Hematopoietic multipotent progenitor cell treated with erythropoietin and hydrocortisone succinate and interleukin-3 and kit ligand, for 6 days (in vitro differentiated cells): Measurements from ENCODE around the gene SAMD4A.
"Not testable (repeated sequence)": the region's sequence is repeated elsewhere in the genome, so short reads cannot be mapped to it uniquely, and the experiment has no call there.

Source experiments
- DNase-seq: peaks from one replicate; pipeline ENCODE4 v3.0.0-alpha.2; 2015

The SAMD4A gene

DNA sequence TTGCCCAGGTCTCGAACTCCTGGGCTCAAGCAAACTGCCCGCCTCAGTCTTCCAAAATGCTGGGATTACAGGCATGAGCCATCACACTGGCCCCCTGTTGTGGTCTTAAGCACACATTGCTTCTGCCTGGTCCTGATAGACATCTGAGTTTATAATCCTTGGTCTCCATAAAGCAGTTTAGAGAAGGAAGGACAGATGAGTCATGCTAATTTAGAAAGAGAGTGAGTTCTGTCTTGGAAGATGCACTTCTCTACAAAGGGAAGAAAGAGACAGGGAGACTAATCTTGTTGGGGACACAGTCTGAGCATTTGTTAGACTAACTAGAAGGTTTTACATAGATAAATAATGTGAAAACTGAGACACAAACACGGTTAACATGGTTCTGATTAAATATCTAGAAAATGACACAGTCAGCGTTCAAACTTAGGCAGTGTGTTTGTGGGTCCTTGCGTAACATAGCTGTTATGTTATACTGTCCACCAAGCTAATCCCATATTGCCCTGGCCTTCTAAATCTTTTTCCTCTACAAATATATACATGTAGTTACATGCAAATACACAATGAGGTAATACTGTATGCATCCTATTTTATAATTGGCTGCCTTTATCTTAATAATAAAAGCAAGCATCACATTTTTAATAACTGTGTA is 31.0 kb downstream of the SAMD4A start:
- DNase-seq: peak; percentile 19

DNA sequence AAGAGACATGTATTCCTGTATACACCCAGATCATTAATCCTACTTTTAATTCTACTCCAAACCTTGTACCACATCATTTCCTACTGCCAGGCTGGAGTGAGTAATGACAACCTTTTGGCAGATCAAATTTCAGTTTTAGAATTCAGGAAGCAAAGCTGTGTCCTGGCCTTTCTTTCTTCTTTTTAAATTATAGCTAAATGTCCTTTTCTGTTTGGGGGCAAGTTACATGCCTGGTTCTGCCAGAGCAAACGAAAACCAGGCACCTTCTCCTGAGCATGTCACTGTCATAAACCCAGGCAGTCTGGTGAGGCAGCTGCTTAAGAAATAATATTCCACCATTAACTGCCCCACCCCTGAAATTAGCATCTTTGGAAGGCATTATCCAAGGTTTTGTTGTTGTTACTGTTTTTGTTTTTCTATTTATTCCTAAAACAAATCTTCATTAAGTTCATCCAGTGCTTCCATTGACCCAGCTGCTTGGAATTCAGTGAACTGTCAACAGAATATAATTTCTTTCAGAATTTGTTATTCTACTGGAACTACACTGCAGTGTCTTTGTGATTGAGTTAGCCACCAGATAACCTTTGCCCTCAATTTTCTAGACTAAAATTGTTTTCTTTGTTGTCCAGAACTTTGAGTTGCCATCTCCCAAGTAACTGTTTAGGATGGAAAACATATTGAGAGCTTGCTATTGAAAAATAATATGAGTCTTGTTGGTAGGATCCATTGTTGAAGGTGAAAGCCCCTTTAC is 33.2 kb downstream of the SAMD4A start:
- no peak for DNase-seq

DNA sequence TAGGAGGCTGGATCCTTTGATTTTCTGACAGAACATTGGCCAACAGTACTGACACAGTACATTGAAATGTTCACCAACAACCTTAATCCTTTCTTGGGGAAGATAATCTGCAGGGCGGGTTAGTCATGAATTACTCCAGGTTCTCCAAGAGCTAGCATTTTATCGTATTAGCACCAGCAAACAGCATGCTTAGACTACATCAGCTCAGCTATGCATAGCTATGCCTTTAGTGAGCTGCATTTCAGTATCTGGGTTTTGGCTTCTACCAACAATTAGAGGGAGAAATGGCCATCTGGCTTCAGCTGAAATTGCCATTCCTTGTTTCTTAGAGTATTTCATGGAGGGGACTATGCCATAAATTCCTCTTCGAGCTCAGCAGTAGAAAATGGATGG is 33.8 kb downstream of the SAMD4A start:
- no peak for DNase-seq

DNA sequence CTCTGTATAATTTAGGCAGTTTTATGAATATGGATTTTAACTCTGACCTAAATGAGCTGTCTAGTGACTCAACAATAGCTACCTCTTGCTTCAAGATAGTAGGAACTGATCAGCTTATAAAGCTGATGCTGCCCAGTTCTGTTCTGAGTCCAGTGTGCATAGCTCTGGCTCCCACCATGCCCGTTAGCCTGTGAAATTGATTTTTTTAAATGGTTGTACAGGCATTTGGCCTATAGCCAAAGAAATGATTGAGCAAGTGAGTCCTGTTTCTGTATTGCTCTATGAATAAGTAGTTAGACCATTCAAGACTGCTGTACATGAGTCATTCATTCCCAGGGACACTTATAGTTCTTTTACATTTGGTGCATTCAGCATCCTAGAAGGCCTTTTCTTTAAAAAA is 36.4 kb downstream of the SAMD4A start:
- no peak for DNase-seq

DNA sequence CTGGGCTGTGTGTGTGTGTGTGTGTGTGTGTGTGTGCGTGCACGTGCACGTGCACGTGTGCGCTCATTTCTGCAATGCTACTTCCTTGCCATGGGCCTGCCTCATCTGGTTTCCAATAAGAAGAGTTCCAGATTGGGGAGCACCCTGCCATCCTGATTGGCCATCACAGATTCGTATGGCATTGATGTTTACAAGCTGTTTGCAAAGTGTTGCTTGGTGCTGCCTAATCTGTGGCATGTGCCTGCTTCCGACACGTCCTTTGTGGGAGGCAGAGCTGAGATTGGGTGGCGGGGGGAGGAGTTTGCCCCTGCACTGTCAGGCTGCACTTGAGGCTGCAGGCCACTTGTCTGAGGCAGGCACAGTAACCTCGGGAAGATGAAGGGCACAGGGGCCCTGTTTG is 39.2 kb downstream of the SAMD4A start:
- no peak for DNase-seq

DNA sequence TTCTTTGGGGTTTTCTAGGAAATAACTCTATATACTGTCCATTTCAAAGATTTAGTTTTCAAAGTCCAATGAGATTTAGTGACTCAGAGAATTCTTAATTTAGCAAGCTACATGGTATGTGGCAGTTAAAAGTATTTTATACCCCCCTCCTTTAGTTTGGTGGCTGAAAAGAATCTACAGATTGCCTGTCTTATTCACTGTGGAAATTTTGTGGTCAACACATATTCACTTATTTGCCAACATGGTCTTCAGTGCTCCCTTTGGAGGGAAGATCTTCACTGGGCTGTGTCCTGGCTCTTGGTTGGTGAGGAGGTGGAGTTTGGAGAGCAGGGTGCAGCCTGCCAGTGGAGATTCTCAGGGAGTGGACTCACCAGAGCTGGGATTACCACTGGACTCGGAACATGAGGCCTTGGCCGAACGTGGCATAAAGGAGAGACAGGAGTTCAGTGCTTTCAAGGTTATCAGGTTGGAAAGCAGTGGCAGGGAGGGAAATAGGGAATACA is 39.8 kb downstream of the SAMD4A start:
- DNase-seq: no peak

DNA sequence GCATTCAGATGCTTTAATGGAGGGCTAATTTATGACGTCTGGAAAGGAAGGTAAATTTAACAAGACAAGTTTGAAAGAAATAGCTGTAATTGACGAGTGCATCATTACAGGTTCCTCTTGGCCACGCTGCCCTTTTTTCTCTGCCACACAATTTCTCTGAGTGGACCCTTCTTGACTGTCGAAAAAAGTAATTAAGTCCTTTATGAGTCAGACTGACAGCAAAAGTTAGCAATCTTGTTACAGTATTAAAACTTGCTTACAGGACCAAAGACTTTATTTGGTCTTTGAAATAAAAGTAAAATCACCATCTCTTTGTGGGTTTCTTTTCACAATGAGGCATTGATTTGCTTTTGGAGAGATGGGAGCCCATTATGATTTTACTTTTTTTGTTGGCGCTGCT is 42.6 kb downstream of the SAMD4A start:
- no peak for DNase-seq

DNA sequence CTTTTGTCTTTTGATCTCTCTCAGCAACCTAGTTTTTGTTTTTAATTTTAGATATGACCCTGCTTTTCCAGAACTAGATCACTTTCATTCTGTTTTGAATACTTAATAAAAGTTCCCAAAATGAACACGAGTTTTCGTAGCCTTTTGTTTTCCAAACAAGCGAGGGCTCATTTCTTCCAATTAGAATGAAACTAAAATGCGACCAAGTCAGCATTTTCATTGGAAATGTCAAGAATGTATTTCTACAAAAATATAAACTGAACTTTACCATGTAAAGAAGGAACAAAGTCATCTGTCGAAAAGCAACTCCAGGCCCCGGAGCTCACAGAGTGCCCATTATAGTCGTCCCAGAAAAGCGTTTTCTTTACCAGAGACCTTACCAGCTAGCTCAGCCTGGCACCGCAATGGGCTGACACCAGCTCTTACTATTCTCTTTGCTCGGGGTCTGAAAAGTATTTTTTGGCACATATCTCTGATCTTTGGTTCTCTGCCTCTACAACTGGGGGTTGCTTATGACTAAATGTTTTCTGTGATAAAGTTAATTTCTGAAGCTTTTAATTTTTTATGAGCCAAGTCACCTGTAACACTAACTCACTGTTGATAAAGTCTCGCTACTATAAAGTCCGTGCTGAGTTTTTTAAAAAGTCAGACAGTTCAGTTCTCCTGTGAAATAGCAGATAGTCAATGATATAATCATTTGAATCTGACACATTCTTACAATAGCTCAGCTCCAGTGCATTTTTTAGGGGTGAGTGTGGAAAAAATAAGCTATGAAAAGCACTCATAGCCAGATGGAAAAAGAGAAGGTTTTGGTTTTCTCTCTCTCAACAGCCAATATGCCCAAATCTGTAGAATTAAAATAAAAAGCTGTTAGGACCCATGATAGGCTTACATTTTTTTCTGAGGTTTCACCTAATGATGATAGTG is 43.4 kb downstream of the SAMD4A start:
- no peak for DNase-seq

DNA sequence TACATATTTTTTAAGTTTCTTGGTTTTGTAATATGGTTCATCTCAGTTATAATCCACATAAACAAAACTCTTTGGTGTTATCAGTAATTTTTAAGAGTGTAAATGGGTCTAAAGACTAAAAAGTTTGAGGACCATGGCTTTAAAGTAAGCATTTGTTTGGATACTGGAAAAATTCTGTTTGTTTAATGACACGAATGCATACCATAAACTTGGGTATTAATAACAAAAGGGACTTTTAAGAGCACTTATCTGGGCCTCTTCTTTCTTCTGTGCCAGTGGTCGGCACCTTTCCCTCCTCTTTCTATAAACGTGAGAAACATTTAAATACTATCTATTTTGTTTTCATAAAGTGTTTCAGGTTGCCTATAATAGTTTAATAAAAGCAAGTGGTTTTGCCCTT is 47.4 kb downstream of the SAMD4A start:
- no peak for DNase-seq

DNA sequence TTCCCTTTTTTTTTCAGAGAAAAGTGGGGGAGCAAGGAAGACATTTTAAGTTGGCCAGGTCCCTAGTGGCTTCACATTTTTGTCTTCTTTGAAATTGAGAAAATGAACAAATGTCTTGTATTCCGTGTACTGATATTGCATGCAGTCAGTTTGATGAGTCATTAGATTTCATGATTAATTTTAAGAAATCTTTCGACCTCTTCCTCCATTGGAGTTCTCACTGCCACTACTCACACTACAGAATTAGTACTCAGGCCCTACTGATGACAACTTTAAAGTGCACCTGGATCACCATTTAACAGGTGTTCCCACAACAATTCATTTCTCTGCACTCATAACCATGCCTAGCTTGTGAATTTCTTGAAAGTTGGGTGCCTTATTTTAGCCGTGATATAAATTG is 50.5 kb downstream of the SAMD4A start:
- DNase-seq: peak; percentile 5

DNA sequence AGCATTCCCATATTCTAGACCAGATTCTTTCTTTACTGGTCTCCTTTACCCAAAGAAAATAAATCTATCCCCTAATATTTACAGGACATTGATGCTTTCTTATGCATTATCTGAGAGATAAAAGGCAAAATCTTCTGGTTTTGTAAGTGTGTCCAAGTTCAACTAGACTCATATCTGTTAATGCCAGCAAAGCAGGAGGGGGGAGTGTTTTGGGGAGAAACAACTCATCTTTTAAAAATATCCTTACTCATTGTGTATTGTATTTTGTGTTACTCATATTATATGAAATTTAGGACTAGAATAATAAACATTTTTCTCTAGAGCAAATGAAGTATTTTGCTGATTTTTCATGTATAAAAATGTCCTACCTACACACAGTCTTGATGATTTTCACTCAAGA is 54.8 kb downstream of the SAMD4A start:
- DNase-seq: no peak

DNA sequence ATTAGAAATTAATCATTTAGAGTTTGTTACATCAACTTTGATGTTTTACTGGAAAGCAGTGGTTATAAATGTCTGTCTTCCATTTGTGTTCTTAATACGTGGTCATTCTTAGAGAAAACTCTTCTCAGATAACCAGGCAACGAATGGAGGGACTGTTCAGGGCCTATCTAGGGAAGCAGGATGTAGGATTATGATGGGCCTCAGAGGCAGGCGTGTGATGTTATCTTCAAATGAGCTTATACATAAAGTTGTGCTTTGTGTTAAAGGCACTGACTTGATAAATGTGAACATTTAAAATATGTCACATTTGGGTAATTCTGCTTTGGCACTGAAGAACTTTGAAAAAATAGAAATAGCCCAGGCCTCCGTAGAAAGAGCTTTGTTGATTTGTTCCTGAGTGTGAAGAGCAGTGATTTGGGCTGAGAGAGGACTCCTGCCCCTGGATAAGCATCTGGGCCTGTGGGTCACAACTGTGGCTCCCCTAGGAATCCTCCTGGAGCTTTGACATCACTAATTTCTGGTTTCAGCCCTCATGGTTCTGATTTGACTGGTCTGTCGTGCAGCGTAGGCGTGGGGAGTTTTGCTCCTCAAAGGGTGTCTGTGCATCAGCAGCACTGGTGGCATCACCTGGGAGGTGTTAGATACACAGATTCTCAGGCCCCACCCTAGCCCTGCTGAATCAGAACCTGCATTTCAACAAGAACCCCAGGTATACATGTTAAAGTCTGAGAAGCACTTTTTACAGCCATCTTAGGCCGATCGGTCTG is 55.4 kb downstream of the SAMD4A start:
- DNase-seq: peak; percentile 10

DNA sequence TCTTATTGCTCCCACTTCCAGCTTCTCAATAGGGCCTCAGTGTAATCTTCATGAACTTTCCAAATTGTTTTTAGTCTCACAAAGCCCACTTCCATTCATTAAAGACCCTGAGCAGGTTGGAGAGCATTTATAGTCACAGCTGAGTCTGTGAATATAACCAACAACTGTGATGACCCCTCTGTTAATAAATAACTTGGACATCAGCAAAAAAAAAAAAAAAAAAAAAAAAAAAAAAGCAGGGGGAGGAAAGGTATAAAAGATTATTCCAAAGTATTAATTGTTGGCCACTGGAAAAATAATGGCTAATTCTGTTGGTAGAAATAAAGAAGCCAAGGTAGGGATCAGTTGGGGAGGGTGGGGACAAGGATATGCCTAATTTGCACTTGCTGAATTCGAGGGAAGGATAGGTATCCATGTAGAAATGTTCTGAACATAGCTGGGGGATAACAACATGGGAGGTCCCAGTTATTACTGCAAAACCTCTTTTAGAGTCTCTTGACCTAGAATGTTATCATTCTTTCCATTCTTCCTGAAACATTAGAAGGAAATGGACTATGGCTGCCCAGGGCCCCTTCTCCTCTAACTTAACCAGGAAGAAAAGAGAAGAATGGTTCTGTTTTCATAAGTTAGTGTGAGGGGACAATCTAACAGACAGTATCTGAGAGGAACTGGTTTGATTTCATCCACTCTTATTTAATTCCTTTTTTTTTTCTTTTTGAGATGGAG is 56.5 kb downstream of the SAMD4A start:
- no peak for DNase-seq

DNA sequence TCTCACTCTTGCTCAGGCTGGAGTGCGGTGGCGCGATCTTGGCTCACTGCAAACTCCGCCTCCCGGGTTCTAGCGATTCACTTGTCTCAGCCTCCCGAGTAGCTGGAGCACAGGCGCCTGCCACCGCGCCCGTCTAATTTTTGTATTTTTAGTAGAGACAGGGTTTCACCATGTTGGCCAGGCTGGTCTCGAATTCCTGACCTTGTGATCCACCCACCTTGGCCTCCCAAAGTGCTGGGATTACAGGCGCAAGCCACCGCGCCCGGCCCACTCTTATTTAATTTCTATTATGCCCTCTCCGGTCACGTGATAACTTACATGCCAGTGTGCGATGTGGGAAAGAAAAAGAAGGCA is 57.1 kb downstream of the SAMD4A start:
- DNase-seq: not testable (repeated sequence)

DNA sequence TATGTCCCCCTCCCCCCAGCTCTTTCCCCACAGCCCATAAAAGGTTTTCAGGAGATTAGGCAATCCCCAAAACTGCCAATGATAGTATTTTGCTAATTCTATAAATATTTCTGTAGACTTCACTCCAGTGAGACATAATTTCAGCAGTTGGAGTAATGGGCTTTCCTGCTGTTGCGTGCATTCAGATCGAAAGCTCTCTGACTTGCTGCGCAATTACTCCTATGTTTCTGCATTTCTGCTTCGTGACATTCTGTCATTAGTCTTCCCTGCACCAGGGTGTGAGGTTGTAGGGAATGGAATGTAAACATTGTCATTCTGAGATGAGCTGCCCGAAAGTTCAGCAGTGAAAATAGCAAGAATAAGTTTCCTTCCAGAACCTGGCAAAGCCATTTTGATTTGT is 58.2 kb downstream of the SAMD4A start:
- no peak for DNase-seq

DNA sequence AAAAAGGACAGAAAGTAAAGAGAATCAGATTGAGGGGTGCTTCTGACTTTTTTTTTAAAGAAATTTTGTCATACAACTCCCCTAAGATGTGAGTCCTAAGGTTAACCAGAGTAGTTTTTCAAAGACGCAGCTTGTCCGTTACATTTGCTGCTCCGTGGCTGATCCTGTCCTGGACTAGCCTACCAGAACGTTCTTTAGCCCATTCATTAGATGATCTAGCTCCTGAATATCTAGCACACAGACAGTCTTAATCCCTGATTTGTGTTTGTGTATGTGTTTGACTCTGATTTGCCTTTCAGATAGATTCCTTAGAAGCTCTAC is 60.3 kb downstream of the SAMD4A start:
- DNase-seq: no peak

DNA sequence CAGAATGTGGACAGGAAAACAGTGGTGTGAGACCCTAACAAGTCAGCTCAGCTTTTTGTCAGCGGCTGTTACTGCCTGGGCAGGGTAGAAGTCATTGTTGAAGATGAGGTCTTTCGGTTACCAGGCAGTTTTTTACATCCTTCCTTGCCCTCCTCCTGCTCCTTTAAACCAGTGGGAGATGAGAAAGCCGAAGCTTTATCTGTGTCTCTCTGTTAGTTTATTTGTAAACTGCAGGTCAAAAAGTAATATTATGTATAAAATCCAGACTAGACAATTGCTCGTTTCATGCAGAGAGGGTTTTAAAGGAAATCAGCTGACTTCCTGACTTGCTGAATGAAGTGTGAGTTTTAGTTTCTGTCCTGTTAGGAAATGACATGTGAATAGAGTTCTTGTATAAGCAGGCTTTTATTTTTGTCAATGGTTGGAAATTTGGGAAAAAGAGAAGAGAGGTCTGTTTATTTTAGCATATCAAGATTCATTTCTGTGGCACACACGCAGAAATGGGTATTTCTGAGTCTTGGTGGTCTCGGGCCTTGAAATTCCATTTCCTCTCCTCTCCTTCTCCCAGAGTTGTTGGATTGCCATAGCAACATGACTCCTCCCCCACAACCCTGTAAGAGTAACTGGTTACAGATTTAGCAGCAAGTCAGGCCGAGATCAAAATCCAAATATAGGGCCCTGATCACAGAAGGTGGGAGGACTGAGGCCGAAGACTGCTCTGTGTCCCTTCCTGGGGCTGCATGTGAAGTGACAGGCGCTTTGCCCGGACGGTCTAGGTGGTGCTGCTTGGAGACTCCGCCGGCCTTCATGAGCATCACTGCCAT is 60.8 kb downstream of the SAMD4A start:
- peak; percentile 5 for DNase-seq

DNA sequence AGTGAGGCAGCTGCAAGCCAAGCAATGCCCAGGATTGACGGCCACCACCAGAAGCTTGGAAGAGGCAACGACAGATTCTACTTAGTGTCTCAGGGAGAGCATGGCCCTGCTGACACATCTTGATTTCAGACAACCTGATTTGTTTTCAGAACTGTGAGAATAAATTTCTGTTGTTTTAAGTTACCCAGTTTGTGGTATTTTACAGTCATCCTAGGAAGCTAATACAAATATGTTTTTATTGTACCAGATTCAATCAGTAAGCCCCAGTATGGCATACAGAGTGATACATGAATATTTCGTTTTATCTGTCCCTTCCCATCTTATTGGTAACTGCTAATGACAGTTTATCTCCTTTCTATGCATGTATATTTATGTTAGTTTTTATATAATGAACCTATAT is 62.3 kb downstream of the SAMD4A start:
- DNase-seq: no peak

DNA sequence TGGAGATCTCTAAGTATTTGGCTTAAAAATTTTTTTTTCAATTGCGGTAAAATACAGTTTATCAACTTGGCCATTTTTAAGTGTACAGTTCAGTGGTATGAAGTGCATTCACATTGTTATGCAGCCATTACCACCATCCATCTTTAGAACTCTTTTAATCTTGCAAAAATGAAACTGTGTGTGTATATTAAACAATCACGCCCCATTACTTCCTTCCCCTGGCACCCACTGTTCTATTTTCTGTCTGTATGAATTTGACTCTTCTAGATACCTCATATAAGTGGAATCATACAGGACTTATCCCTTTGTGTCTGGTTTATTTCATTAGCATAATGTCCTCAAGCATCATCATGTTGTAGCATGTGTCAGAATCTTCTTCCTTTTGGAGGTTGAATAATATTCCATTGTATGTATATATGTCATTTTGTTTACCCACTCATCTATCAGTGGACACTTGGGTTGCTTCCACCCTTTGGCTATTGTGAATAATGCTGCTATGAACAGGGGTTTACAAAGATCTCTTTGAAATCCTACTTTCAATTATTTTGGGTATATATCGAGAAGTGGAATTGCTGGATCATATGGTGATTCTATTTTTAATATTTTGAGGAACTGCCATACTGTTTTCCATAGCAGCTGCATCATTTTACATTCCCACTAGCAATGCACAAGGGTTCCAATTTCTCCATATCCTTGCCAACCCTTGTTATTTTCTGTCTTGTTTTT is 62.9 kb downstream of the SAMD4A start:
- DNase-seq: no peak

DNA sequence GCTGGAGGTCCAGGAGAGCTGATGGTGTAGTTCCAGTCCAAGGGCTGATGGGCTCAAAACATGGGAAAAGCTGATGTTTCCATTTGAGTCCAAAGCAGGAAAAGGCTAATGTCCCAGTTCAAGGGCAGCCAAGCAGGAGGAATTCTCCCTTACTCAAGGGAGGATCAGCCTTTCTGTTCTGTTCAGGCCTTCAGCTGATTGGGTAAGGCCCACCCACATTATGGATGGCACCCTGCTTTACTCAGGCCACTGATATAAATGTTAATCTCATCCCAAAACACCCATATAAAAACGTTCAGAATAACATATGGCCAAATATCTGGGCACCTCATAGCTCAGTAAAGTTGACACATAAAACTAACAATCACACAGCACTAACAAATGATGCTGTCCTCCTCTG is 64.1 kb downstream of the SAMD4A start:
- DNase-seq: no peak

DNA sequence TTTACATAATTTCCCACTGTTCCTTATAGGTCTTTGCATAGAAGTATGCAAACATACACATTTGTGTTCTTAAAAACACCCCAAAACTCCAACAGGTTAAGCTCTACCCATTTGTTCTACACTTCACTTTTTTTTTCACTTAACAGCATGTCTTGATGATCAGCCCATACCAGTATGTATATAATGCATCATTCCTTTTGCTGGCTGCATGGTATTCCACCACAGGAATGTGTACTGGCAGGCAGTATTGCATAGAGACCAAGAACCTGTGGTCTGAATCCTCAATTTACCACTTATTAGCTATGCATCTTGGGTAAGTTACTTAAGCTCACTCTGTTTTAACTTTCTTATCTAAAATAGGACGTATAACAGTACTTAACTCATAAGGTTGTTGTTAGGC is 65.5 kb downstream of the SAMD4A start:
- no peak for DNase-seq
